Activated CD4-positive, alpha-beta T cell treated with anti-CD3 and anti-CD28 coated beads, Interleukin-2, amount 50 U/mL, for 16 hours (primary cell): Measurements from ENCODE around the gene HS3ST1.

Experiments
- DNase-seq: peaks from one replicate; pipeline ENCODE4 v3.0.0-alpha.2; 2020

Gene HS3ST1

DNA sequence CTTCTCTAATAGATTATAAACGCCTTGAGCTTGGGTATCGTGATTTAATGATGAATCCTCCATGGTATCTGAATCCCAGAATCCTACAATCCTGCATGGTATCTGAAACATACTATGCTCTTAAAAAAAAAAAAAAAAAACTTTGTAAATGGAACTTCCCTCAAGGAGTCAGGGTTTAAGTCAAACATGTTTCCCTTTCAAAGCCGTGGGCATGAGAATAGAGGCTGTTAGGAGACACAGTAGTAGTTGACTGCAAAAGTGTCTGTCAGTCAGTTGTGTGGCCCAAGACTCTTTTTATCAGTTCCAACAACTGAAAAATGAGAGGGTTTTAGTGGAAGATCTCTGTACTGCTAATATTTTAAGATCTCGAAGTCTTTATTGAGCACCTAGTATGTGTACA lies 2.4 kb upstream of the HS3ST1 start:
- no peak for DNase-seq

DNA sequence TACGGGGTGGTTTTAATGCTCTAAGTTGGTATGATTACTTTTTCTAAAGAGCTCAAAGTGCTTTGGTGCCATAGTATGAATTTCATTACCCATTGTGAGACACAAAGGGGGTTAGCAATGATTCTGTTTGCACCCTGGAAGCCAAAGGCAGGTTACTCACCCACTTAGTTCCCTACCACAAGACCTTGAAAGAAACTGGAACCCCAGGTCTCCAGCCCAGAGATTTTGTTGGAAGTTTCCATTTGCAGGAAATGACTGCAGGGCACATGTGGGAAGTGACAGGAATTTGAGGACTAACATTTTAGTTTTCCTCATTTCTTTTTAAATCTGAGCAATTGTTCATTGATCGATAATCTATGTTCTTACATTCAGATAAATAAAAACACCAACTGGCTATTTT lies 1.8 kb upstream of the HS3ST1 start:
- DNase-seq: no peak

DNA sequence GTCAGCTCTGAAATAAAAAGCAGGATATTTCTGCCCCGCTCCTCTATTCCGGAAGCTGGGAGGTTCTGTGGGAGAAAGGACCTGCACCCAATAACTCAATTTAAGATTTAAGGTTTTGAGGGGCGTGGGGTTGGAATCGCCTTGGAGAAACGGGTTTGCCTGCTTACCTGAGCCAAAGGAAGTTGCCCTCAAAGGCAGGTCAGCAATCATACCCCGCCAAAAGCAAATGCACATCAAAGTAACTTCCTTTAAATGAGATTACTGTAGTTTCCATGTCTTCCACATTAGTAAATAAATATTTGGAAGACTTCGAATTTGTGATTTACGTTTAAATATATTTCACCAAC lies 978 bp upstream of the HS3ST1 start:
- DNase-seq: no peak

DNA sequence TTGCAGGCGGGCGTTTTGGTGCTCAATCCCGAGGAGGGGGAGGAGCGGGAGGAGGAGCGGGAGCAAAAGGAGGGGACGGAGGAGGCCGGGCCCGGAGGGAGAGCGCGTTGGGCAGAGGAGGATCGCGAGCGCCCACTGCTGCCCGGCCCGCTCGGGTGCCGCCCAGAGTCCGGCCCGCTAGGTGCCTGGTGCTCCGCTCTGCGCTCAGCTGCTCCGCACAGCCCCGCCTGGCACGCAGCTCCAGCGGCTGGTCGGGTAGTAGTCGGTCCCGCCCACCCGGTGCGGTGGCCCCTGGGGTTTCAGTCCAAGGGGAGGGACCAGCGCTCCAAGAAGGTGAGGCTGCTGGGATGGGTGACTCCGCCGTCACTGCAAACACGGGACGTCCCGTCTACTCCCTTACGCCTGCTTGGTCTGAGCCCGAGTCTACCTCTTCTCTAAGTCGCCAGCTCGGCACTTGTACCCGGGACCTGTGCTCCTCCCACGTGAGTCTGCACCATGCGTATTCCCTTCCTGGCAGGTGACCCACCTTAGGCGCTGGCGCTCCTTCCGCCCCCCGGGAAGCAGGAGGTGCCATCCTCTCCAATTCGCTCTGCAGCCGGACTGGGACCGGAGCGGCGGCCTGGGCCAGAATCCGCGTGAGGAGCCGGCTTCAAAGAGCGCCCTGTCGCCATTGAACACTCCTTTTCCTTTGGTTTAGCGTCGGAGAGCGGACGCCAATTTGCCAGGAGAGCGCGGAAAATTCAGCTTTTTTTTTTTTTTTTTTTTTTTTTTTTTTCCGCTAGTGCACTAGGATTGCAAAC lies 405 bp upstream of the HS3ST1 start:
- DNase-seq: peak; percentile 38

DNA sequence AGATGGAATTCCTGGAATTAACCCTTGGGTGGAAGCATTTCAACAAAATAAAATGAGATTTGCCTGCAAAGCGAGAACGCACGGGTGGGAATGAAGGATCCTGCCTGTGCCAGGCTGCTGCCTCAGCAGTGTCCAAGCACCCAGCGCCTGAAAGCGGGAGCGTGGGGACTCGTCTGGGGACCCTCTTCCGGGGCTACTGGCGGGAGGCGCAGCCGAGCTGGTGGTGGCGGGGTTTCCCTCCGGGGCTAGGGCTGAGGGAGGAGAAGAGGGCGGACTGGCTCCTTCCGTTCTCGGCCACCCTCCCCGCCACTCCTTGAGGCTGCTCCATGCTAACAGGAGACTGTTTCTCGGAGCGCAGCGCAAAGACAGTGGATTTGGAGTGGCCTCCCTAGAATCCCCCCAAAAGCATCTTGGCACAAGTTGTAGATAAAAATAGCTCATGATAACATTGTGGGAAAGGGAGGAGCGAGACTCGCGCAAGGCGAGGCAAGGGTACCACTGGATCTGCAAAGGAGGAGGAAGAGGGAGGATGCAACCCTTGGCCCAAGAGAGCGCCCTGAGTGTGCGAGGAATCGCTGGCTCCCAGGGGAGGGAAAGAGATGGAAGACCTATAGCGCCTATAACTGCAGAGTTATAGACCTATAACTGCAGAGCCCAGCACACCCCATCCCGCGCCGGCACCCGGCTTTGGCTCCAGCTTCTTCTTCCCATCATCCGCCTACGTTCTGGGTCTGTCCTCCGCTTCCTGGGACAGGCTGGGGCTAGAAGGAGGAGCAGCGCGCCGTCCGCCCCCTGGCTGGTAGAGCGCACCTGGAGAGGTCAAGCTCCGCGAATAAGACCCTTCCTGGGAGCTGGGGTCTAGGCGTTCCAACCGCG lies 1.3 kb downstream of the HS3ST1 start:
- no peak for DNase-seq

DNA sequence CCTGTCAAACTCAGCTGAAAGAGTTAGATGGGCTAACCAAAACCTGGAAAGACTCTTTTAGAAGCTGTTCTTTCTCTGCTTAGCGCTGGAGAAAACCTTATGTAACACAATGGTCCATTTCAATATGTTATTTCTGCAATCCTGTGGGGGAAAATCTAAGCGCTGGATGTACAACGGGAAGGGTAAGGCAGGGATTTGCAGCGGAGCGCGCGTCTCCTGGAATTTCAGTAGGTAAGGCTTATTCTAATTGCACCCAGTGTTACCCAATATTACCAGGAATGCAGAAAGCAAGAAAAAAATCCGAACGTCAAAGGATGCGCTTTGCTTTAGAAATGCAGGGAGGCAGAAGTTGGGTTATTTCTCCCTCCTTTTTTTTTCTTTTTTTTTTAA lies 2.0 kb downstream of the HS3ST1 start:
- DNase-seq: no peak

DNA sequence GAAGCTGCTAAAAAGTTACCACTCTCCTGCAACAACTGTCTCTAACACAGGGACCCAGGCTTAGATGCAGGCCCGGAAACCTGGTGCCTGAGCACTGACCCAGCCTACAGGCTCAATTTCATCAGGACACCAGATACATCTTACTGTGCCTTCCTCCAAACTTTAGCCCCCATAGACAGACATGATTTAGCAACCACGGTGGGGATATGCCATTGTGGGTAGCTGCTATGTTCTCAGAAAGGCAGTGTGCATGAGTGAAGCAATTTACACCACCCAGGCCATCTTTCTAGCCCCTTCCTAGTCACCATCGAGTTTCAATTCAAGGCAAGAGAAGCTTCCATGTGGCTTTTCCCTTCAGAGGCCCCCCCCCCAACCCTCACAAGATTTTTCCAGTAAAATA lies 2.7 kb downstream of the HS3ST1 start:
- DNase-seq: no peak

DNA sequence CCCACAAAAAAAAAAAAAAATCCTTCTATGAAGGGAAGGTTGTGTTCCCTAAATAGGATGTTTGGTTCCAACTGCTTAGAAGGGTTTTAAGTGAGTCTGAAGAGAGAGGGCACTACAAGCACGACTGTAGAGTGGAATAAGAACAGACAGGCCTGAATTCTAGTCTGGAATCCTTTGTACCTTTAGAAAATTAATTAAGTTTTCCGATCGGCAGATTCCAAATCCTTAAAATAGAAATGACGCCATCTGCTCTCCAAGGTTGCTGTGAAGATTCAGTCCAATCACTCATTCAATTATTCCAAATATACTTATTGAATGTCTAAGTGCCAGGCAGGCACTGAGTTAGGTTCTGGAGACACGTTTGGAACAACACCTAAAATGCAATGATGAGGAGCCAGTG lies 3.8 kb downstream of the HS3ST1 start:
- no peak for DNase-seq

DNA sequence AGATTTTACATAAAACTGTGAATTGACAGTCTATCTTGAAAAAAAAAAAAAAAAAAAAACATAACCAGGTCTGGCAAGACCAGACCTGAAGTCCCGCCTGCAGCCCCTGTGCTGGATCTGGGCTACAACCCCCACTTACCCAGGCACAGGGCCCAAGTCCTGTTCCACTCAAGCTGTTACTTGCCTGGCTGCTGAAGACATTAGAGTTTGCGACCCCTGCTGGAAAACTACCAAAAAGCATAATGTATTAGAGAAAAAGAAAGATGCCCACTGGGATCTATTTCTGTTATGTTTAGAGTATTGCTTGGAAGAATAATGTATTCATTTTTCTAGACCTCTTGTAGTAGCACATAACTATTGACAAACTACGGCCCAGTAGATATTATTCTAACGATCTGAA lies 4.7 kb downstream of the HS3ST1 start:
- peak; percentile 29 for DNase-seq

DNA sequence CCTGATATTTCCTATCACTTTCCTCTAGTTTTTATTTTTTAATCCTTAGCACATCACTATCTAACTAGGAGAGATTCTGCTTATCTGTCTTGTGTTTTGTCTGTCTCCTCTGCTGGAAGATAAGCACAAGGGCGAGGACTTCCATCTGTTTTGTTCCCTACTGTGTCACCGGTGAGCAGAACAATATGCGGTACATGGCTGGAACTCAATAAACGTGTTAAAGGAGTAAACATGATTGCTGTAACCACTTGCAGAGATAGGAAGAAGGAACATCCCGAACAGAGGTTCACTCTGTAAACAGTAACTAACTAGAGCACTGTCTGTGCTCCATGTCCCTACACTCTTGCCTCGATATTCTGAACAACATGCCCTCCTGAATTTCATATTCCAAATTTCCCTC lies 5.2 kb downstream of the HS3ST1 start:
- DNase-seq: no peak

DNA sequence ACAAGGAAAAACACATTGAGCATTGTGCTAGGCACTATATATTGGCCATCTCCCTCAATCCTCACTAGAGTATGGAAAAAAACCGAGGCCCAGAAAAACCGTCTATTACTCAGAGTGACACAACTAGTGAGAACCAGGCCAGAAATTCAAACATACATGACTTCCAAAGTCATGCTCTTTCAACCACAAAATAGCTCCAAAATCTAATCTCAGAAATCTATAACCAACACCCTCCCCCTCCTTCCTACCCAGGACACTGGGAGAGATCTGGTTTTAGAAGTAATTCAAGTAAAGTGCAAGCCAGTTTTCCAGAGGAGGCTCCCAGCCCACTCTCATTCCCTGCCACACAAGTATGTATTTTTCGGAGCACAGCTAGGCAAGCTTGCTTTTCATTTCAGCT lies 7.6 kb downstream of the HS3ST1 start:
- no peak for DNase-seq

DNA sequence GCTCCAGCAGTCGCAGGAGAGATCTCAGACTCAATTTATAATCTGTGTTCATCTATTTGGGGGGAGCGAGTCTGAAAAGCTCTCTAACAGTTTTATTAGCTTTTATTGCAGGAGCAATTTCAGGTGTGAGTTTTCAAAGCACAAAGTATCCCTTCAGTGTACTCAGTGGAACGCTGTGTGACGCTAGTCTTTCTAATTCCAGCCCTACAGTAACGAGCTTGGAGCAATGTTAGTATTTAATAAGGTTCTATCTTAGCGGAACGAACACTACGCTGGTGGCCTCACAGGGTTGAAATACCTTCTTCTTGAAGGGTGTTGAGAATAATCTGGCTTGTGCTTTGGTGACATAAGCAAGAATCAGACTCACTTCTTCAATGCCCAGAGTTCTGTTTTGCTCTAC lies 8.4 kb downstream of the HS3ST1 start:
- DNase-seq: no peak

DNA sequence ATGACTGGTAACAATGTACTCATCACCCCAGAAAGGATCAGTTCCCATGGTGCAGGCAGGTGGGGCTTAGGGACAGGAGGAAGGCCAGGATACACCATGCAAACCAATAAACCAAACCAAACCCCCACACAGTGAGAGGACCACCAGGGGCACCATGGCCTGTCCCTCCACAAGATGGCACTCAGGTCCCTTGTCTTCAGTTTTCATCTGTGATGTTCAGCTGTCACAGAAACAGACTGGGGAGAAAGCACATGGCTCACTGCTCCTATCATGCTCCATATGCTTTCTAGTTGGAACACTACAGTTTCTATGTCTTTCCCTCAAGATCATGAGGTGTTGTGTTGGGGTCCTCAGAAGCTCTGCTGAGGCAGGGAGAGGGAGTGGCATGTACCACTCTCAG lies 10.1 kb downstream of the HS3ST1 start:
- no peak for DNase-seq

DNA sequence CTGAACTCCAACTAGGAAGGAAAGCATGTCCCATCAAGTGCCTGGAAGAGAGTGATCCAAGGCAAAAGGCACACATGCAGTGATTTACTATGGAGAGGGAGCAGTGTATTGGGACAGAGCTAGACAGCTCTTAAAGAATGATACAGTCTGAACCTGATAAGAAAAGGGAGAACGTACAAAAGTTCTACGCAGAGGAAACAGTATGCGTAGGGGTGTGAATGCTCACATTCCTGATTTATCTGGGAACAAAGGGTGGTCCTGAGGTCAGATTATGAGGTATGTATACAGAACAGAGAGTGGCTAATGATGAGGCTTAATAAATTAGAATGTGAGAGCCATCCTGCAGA lies 12.0 kb downstream of the HS3ST1 start:
- no peak for DNase-seq

DNA sequence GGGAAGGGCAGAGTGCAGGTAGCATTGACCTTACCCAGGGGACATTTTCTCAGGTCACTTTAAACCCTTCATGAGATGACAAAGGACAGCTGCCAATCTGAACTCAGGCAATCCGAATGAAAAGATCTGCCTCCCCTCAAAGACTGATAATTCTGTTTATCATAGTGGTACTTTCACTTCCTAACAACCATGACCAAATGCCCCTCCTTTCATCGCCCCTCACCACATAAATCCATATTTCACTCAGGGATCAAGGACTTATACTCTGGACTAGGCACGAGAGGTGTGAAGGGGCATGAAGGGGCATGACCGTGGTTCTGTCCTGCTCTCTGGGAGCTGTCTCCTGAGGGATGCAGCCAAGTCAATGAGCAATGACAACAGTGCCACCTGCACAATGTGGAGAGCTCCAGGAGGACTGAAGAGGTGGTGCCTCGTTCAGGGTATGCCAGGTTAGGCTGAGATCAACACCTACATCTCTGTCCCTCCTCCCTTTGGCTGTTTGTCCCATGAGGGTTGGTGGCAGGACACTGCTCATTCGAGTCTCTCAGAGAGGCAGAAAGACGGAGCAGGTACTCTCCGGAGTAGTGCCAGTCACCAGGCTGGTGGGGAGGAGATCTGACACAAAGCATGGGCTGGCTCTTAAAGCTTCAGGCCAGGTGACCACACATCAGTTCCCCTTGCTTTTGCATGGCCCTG lies 12.5 kb downstream of the HS3ST1 start:
- DNase-seq: no peak

DNA sequence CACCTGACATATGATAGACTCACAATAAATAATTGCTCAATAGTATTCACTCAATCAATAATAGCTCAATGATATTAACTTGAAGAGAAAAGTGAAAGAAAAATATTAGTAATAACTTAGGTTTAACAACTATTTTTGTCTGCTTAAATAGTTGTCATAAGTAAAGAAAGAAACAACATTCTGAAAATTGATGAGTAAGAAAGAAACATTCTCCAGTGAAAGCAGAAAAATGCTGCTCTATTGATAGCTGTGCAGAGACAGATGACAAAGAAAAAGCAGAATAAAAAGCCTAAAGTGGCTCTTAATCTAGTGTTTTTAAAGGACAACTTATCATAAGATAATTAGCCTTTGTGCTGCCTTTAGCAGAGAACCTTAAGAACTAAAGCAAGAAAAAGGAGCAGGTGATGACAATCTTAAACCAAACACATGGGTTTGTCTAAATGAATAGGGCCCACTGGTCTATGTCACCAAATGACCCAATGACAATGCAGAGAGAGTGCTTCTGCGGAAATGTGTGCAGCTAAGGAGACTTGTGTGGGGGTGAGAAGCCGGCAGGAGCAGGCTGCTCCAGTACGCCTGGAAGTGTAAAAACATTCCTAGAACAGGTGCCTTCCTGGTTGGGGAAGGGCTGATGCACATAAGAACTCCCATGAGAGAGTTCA lies 13.2 kb downstream of the HS3ST1 start:
- no peak for DNase-seq

DNA sequence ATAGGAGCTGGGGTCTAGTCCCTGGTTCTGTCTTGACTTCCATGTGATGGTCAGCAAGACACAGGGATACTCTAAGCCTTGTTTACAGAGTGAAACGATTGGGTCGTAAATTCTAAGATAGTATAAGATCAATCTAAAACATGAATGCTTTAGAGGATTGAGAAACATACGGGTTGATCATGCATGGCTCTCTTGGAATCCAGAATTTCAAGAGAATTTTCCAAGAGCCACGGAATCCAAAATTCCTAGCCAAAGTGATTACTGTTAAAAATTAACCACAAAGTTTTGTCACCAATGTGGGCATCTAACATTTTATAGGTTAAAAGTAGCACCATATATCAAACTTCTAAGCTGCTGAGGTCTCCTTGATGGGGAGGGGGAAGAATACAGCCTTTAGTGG lies 16.5 kb downstream of the HS3ST1 start:
- no peak for DNase-seq

DNA sequence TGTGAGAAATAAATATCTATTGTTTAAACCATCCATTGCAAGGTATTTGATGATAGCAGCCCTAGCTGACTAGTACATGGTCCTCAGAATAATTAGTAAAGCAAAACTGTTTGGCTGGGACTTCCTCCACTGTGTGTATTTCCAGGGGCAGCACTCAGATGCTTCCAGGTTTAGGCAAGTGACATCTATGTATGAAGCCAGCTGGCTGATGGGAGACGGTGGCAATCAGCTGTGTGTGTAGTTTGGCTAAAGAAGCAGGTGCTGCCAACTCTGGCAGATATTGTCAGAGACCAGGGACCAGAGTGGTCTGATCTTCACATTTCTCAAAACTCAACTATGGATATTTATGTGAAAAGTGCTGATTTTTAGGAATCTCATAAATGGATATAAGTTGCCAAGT lies 19.1 kb downstream of the HS3ST1 start:
- no peak for DNase-seq

DNA sequence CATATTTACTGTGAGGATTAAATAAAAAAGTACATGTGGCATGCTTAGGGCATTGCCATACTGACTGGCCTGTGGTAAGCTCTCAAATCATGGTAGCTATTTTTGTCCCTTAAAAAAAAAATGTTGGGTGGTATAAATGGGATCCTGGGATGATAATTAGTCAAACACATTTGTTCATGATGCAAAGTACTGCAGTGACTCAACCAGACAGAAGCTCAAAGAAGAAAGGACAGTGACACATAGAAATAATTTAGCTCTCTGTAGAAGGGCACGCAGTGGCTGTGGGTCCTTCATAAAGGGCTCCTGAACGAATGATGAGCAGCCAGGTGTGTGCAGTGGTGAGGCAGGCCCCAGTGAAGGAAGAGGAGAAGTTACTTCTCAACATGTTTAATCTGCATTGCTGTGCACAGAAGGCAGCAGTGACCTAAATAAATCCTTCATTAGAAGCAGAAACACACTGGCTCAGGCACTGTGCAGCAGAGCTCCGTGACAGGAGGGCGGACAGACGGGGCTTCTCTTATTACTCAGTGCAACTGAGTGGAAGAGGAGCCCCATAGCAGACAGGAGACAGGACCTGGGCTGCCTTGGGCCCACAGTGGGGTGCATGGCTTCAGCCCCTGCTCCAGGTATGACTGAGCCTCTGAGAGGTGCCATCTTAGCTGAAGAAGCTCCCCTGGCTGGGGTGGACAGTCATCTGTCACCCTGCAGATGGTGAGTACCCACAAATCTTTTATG lies 20.3 kb downstream of the HS3ST1 start:
- no peak for DNase-seq

DNA sequence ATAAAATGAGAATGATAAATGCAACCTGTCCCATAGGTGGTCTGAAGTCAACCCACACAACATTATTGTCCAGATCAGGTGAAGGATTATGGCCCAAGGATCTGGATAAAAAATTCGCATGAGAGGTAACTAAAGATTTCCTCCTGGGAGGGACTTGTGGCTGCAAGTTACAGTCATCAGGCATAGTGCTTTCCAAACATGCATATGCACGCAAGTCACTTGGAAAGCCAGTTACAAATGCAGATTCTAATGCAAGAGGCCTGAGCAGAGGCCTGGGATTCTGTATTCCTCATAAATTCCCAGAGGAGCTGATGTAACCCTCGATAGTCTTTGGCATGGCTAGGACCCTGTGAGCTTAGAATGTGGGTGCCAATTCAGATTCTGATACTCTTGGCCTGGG lies 21.1 kb downstream of the HS3ST1 start:
- DNase-seq: no peak

DNA sequence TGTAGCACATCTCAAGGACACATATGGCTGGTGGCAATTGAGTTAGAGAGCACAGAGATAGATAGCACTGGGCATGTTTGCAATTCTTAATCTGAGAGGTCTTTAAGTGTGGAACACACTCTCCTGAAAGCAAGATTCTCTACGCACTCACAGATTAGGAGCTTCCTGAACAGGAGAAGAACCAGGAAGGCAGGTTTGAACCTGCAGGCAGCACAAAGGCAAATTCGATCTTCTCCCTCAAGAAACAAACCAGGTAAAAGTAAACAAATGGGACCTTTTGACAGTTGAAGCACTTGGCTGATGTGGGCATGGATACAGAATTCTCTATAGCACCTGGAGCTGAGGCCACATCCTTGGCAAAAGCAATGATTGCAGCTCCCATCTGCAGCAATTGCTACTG lies 24.3 kb downstream of the HS3ST1 start:
- no peak for DNase-seq

DNA sequence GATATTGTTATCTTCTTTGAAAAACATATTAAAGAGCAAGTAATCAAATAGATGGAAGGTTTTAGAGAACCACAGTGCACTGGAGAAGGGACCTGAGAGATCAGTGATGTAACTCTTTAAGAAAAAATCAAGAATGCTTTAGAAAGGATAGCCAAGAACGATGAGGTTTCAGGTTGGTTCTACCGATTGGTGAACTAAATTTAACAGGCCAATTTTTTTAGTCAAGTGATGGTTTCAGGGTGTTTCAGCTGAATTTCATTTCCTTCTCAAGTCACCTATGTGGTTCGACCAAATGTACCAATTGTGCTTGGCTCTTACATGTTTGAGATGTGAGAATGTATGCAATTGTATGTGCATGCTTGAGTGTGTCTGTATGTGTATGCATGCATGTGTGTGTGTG lies 26.5 kb downstream of the HS3ST1 start:
- DNase-seq: no peak

DNA sequence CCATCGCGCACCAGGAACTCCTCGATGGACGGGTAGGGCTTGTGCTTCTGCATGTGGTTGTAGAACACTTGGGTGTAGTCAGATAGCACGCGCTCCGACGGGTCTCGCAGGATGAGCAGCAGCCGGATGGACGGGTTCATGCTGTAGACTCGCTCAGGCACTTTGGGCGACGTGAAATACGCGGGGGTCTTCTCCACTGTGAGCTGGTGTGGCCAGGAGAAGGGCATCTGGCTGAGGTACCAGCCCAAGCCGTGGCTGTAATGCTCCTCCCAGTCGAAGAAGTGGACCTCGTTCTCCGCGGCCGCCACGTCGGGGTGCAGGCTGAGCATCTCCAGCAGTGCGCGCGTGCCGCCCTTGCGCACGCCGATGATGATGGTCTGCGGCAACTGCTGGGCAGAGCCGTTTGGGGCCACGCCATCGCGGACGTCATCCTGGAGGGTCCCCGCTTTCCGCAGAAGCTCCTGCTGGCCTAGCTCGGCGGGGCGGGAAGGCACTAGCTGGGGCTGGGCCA lies 29.2 kb downstream of the HS3ST1 start:
- DNase-seq: no peak
